ENCODE results near the gene TCTN2. TPM values are rescaled to one million over a fixed set of nuclear protein-coding genes. Genes with fewer than 3 reads are reported as not detected.

TCTN2 gene
- polyA plus RNA-seq, 1 experiment: 8.1 TPM

GRCh38 chr12:123671876-123672275 lies 963 bp downstream of the TCTN2 start:
- CTCF ChIA-PET: no interaction called here
- no peak for TF ChIP-seq CTCF (IDR thresholded peaks at IDR 0.05; ENCODE audit: insufficient read depth, low read depth, low read length)
- DNase-seq (ENCODE audit: low read depth): no peak
- peaks cover 3% of the 10 kb centered on the region for H3K36me3 ChIP-seq (ENCODE audit: control insufficient read depth, insufficient read depth, low read length)
- peak overlapping the region; percentile 89 for H3K4me3 ChIP-seq (ENCODE audit: low read depth, low read length)
- H3K27me3 ChIP-seq (ENCODE audit: control insufficient read depth, insufficient read depth, low read length): no peaks in the 10 kb centered on the region
- POLR2A ChIA-PET: interaction anchor here (0.6 kb wide), 1 partner anchor 71 kb away, joined by 5 read pairs; no protein-coding TSS in a partner anchor

- CTCF ChIA-PET: no interaction called here
Observed at GRCh38 chr12:123675436-123675835, 4.5 kb downstream of the TCTN2 start.

DNA sequence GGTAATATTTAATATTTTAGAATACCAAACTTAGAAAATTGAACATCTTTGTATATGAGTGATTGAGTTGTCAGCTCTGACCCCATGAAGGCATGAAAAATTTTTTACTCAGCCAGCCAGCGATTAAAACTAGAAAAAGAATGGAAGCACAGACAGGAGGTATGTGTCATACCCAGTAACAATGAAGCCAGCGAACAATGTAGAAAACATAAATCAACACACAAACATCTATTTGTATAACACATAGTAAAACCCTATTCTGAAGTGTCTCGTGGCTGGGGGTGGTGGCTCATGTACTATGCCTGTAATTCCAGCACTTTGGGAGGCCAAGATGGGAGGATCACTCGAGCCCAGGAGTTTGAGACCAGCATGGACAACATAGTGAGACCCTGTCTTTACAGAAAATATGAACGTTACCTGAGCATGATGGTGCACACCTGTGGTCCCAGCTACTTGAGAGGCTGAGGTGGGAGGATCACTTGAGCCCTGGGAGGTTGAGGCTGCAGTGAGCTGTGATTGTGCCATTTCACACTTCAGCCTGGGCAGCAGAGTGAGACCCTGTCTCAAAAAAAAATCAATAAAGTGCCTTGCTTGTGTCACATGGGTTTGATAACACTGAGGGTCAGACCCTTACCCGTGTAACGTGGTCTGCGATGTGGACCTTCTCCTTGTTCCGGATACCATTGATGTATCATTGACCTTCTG lies 5.9 kb downstream of the TCTN2 start:
- peaks cover 3% of the 10 kb centered on the region for H3K36me3 ChIP-seq (ENCODE audit: control insufficient read depth, insufficient read depth, low read length)
- DNase-seq (ENCODE audit: low read depth): no peak
- ChIA-PET CTCF (interaction anchor here (0.8 kb wide), 1 partner anchor 26 kb away, joined by 3 read pairs; no protein-coding TSS in a partner anchor), POLR2A (no interaction called here)
- TF ChIP-seq CTCF (IDR thresholded peaks at IDR 0.05; ENCODE audit: insufficient read depth, low read depth, low read length): no peak
- no peaks in the 10 kb centered on the region for H3K27me3 ChIP-seq (ENCODE audit: control insufficient read depth, insufficient read depth, low read length)
- no peak overlapping the region for H3K4me3 ChIP-seq (ENCODE audit: low read depth, low read length)

More at GRCh38 chr12:123675436-123675835, 4.5 kb downstream of the TCTN2 start:
- POLR2A ChIA-PET: no interaction called here
- H3K27me3 ChIP-seq (ENCODE audit: control insufficient read depth, insufficient read depth, low read length): no peaks in the 10 kb centered on the region
- TF ChIP-seq CTCF (IDR thresholded peaks at IDR 0.05; ENCODE audit: insufficient read depth, low read depth, low read length): no peak
- no peak overlapping the region for H3K4me3 ChIP-seq (ENCODE audit: low read depth, low read length)
- peaks cover 3% of the 10 kb centered on the region for H3K36me3 ChIP-seq (ENCODE audit: control insufficient read depth, insufficient read depth, low read length)
- DNase-seq (ENCODE audit: low read depth): no peak

DNA sequence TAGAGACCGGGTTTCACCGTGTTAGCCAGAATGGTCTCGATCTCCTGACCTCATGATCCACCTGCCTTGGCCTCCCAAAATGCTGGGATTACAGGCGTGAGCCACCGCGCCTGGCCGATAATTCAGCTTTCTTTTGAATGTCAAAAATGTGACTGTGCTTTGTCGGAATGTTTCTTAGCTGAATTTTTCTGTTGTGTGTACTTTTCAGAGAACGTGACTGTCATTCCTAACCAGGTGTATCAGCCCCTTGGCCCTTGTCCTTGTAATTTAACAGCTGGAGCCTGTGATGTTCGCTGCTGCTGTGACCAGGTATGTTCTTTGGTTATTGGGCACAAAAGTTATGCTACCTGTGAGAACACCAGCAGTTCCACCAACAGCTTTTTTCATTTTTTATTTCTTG lies 8.1 kb downstream of the TCTN2 start:
- ChIA-PET POLR2A (no interaction called here), CTCF (no interaction called here)
- H3K4me3 ChIP-seq (ENCODE audit: low read depth, low read length): no peak overlapping the region
- peaks cover 3% of the 10 kb centered on the region for H3K36me3 ChIP-seq (ENCODE audit: control insufficient read depth, insufficient read depth, low read length)
- no peak for TF ChIP-seq CTCF (IDR thresholded peaks at IDR 0.05; ENCODE audit: insufficient read depth, low read depth, low read length)
- no peaks in the 10 kb centered on the region for H3K27me3 ChIP-seq (ENCODE audit: control insufficient read depth, insufficient read depth, low read length)
- no peak for DNase-seq (ENCODE audit: low read depth)

DNA sequence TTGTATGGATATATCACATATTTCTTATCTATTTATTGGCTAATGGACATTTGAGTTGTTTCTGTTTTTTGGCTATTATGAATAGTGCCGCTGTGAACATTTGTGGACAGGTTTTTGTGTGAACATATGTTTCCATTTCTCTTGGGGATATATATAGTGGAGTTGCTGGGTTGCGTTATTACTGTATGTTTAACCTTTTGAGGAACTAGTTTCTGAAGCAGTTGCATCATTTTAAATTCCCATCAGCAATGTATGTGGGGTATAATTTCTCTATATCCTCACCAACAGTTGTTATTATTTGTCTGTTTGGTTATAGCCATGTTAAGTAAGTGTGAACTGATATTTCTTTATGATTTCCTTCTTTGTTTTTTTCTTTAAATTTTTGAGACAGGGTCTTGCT lies 10.7 kb downstream of the TCTN2 start:
- no peak for DNase-seq (ENCODE audit: low read depth)
- Histone ChIP-seq H3K36me3 (ENCODE audit: control insufficient read depth, insufficient read depth, low read length) (peaks cover under 1% of the 10 kb centered on the region), H3K4me3 (ENCODE audit: low read depth, low read length) (no peak overlapping the region), H3K27me3 (ENCODE audit: control insufficient read depth, insufficient read depth, low read length) (no peaks in the 10 kb centered on the region)
- ChIA-PET POLR2A (no interaction called here), CTCF (no interaction called here)
- TF ChIP-seq CTCF (IDR thresholded peaks at IDR 0.05; ENCODE audit: insufficient read depth, low read depth, low read length): no peak

Data from BJ (cell line).